GM21529 (cell line): ENCODE data around the gene HLCS.

Source experiments
- ATAC-seq: cut with Tn5 transposase; IDR thresholded peaks from one replicate; pipeline ENCODE4 v1.9.1; 2021; ENCODE audit not compliant: unreplicated experiment

The HLCS gene

DNA sequence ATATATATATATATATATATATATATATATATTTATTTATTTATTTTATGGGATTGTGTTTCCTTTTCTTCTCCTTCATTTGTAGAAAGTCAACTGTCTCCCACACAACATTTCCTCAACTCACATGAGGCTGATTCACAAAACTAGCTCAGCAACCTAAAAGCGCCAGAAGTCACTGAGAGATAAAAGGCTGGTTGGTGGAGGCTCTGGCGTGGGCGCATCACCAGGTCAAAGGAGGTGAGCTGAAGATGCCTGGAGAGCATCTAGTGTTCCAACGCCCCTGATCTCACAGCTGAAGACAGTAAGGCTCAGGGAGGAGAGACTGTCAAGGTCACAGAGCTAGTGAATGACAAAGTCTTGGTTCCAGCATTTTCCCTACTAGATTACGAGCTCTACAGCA is 78.0 kb downstream of the HLCS start:
- no peak for ATAC-seq

DNA sequence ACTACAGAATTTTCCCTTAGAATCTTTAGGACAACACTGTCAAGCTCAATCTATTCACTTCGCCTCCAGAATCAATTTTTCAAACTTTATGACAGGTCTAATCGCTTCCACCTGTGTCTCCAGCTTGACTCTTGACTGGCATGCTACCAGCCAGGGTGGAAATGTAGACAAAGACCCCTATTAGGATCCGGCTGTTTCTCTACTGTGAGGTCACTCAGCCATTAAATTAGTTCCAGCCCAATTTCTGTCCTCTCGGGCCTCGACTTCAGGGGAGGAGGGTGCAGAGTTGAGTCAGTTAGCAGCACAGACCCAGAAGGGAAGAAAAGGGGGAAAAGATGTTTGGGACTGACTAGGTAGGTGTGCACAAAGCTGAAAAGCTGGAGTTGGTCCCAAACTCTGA is 78.5 kb downstream of the HLCS start:
- ATAC-seq = no peak

DNA sequence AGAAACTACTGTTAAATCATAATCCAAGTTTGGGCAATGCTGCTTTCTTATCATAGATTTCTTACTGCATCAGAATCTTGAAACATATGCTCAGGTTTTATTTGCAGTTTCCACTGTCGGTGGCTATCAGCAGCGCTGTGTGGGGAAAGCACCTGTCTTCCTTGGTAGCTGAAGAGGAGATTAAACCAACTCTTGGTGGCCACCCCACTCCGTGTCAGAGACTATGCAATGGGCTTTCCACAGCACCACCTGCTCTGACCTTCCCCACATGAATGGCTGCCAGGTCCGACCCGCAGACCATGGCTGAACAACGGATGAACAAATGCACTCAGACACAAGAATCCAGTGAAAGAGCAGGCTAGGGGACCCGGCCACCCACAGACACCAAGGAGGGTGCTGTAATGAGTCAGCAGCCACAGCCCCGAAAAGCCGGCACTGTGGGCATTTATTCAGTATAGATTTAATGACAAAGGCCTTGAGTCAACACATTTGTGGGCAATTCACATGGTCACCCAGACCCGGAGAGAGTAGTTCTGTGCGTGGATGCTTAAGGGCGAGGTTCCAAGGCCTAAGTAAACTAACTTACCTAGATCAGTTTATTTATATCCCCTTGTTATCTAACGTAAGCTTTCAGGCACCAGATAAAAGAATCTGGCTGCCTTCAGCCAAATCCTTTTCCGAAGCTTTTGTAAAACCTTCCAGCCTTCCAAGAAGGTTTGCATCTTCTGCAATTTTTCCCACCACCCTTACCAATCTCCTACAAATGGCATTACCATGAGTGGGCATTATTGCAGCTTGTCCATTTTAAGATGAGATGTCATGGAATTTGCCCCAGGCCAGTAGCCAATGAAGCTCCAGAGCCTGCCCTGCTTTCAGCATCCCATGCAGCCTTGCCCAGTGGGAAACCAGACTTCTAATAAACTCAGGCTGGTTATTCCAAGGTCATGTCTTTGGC is 82.7 kb downstream of the HLCS start:
- no peak for ATAC-seq

DNA sequence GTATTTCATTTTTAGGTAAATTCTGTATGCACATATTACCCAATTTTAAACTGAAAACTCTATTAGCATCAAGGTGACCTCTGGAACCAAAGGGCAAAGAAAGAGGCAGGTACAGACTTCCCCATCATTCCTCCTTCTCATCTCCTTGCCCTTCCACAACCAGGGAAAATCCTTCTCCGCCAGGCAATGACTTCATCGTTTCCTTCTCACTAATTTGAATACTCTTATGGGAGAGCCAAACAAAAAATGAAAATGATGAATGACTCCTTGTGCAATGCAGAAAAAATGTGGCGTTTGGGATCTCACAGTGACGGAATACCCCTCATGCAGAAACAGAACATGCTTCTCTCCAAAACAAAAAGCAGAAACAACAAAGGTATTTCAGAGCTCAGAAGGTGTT is 83.7 kb downstream of the HLCS start:
- no peak for ATAC-seq

DNA sequence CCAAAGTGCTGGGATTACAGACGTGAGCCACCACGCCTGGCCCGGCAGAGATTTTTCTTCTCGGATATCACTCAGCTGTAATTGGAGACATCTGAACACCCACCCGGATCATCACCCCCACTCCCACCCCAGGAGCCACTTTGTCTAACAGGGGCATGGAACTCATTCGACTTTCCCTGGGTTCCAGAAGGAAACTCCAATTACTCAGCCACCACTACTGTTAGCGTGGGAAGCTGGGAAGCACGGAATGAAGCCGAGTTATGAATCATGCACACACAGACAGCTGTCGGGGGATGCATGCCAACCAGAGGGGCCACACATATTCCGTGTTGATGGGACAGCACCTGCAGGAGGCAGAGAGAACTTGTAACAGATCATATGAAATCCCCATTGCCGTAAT is 85.2 kb downstream of the HLCS start:
- no peak for ATAC-seq

DNA sequence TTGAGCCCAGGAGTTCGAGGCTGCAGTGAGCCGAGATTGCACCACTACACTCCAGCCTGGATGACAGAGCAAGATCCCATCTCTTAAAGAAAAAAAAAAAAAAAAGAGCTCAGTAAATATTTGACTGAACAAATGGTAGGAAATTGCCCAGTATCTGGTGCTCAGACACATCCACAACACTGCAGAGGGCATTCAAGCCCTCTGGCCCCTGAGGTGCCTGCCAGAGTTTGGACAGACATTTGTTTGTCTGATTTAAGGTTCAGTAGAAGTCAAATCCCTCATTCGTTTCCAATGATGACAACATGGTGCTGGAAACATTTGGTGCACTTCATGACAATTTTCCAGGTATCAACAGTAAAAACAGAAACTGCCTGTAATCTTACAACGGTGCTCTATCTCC is 86.6 kb downstream of the HLCS start:
- no peak for ATAC-seq

DNA sequence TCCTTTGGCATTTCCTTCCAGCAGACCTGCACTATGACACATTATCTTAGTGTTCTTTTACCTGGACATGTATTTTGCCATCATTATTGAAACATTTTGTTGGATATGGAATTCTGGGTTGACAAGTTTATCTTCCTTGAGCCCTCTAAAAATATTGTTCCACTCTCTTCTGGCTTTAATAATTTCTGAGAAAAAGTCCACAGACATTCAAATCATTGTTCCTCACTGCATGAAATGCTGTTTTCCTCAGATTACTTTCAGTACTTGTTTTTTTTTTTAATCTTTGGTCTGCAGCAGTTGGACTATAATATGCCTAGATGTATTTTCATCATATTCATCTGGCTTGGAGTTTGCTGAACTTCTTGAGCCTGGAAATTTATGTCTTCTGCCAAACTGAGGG is 88.7 kb downstream of the HLCS start:
- ATAC-seq = no peak

DNA sequence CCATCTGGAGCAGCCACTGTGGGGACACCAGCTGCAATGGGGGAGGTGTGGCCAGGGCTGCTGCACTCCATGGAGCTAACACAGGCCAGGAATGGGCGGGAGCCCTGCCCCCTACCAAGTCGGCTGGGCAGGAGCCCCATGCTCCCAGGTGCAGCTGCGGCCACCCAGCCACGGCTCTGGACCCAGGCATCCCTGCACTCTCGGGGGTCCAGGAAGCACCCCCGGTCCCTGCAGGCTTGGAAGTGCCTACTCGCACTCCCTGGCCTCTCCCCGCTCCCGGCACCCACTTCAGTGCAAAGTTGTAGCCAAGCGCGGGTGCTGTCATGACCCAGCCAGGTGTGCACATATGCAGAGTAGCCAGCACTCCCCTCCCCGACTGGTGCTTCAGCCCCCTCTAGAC is 91.8 kb downstream of the HLCS start:
- ATAC-seq = no peak

DNA sequence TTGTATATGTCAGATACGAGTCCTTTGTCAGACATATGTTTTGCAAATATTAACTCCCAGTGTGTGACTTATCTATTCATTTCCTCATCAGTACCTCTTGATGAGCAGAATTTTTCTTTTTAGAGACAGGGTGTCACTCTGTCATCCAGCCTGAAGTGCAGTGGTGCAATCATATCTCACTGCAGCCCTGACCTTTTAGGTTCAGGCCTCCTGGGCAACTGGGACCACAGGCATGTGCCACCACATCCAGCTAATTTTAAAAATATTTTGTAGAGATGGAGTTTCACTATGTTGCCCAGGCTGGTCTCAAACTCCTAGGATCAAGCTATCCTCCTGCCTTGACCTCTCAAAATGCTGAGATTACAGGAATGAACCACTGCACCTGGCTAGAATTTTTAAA is 93.0 kb downstream of the HLCS start:
- no peak for ATAC-seq

DNA sequence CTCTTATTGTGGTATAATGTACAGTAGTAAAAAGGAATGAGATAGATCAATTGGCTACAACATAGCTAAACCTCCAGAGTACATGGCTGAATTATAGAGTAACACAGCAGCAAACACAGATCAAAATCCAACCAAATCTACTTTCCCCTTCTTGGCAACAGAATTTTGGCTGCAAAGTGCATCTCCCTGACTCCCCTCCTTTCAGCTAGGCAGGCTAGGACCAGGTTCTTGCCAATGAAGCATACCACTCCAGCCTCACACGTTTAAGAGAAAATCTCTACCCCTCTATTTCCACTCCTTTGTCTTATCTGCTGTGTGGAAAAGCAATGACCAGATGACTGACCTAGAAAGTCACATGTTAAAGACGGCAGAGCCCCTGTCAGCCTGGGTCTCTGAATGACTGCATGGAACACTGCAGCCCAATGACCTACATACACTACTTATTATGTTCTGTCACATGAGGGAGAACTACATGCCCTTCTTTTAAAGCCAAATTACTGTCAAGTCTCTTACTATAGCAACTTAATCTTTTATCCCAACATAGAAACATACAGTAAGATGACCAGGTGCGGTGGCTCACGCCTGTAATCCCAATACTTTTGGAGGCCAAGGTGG is 99.1 kb downstream of the HLCS start:
- no peak for ATAC-seq

DNA sequence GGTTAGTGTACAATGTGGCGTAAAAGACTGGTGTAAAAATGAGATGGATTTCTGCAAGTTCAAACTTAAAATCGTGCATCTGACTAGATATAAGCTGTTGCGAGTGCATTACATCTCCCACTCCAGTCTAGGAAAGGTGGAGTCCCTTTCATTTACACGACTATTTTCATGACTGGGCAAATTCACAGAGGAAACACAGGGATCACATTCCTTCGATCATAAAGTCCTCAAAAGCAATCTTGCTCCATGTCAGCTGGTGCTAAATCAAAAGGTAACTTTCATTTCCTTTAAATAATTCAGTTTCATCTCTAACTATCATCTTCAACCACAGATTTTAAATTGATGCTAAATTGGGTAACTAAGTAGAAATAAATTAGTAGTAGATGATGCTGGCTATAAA is 100.0 kb downstream of the HLCS start:
- no peak for ATAC-seq

DNA sequence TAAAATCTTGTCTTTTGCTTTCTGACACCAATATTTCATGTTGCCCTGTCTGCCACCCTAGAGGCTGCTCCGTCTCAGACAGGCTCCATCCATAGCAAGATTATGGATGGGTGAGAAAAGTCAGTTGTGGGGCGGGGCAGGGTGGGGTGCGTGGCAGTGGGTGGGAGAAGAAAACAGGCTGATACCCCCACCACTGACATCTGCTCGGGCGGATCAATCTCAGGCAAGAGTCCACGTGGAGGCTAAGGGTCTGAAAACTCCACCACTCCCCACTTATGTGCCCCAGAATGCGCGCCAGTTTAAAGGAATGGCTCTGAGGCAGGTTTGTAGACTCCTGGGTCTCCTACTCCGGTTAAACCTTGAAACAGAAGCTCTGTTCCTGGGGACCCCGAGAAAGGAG is 101.5 kb downstream of the HLCS start:
- no peak for ATAC-seq

DNA sequence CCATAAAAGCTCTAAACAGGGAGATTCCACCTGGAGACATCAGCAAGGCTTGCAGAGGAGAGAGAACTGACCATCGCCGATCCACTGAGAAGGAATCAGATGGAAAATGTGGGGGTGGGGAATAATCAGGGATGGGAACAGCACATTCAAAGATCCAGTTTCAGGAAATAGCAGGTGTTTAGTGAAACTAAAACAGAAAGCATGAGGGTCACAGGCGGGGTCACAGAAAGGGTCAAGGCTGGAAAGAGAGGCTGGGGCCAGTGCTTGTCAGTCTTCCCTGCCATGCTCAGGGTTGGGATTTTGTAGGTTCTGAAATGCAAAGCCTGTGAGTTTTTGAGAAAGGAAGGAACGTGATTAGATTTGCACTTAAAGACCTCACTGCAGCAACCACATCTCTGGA is 103.2 kb downstream of the HLCS start:
- no peak for ATAC-seq

DNA sequence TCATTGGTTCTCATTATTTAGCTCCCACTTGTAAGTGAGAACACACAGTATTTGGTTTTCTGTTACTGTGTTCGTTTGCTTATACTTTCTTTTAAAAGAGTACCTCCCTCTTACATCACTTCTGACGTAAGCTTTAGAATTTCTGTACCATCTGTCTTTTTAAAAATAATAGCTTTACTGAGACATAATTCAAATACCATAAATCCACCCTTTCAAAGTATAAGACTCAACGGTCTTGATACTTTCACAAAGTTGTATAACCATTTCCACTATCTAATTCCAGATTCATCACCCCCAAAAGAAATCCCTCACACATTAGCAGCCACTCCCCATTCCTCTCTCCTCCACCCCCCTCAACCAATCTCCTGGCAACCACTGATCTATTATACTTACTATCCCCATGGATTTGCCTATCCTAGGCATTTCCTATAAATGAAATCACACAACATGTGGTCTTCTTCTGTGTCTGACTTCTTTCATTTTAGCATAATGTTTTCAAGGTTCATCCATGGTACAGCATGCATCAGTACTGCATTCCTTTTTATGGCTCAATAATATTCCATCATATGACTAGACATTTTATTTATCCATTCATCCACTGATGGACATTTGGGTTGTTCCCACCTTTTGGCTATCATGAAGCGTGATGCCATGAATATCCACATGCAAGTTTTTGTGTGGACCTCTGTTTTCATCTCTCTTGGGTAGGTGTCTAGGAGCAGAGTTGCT is 104.7 kb downstream of the HLCS start:
- ATAC-seq = no peak

DNA sequence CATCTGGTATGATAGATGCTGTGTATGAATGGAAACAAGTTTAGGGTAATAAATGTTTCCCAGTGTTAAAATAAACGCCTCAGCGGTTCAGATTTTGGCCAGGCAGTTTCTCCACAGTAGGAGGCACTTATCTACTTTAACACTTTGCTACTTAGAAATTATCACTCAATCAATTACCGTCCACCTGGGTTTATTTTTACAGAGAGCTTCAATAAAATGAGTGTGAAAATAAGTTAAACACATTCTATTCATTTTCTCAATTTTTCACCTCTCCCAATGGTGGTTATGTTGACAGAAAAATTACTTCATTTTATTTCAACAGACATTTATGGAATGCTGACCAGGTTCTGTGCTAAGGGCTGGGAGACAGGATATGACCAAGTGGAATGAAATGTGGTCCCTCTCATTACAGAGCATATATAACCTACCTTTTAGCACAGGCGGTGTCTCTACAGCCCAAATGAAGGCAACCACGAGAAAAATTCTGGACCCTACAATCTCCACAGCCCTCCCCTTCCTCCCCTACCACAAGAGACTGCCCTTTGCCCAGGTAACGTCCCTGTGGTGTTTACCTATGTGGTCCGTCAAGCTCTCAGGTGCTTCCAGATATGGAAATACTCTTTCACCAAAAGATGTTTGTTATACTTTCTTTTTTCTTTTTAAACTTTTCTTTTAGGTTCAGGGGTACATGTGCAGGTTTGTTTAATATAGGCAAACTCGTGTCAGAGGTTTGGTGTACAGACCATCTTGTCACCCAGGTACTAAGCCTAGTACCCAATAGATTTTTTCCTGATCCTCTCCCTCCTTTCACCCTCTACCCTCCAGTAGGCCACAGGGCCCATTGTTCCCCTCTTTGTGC is 105.5 kb downstream of the HLCS start:
- no peak for ATAC-seq

DNA sequence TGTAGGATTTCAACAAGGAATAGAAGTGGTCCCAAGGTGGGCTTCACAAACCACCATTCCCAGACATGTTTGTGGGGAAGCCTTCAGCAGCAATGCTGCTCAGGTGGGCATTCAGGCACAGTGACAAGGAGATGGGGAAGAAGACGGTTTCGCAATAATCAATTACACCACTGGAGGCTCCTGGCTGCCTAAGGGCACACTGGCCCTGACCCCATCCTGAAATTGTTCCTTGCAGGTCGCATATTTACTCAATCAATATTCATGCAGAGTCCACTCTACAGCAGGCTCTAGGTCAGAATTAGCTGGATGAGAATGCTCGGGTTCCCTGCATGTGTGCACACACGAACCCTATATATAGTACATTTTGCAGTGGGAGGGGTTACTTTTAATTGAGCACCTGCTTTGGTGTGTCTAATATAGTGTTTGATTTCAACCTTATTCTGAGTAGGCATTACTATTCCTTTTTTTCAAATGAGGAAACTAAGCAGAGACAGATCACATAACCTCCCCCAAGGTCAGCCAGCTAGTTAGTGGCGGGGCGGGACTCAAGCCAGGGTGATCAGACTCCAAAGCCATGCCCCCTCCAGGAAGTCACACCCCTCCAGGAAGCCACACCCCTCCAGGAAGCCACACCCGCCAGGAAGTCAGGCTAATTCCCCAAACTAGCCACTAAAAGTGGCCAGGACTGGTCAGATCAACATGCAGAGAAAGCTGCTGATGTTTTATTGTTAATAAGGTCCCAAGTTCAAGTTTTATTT is 106.5 kb downstream of the HLCS start:
- ATAC-seq = no peak

DNA sequence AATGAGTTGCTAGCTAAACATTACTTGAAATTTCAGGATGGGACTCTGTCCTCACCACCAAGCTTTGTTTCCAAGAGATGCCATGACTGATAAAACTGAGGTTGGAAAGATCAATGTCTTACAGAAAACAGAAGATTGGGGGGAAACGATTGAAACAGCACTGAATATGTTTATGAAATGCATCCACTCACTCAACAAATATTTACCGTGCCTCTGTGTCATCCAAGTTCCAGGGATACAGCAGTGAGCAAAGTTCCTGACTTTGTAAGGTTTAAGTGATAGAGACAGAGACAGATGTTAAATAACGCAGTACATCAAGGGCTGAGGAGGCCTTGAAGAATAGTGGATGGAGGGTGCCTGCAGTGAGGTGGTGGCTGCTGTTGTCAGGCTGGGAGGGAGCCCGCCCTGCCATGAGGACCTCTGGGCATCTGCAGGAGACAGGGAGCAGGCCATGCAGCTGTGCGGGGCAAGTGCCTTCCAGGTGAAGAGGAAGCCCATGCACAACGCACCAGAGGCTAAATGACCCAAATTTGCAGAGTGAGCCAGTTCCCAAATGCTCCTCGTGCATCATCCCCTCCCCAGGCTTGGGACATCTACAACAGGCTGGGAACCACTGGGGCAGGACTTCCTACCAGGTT is 108.0 kb downstream of the HLCS start:
- no peak for ATAC-seq

DNA sequence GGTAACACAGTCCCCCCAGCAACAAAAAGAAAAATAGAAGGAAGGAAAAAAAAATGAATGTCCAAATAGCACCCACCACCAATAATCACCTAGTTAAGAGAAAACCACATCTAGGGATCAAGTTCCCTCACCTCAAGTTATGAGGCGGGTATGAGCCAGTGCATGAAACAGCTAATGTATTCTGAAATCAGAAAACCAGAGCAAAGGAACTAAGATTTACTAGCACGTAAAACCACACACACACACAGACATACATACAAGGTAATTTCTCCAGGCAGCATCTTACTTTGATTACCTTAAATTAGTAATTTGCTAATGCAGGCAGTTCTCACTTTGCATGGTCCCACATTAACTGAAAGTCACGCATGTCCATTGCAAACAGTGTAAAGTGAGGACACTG is 109.8 kb downstream of the HLCS start:
- no peak for ATAC-seq

DNA sequence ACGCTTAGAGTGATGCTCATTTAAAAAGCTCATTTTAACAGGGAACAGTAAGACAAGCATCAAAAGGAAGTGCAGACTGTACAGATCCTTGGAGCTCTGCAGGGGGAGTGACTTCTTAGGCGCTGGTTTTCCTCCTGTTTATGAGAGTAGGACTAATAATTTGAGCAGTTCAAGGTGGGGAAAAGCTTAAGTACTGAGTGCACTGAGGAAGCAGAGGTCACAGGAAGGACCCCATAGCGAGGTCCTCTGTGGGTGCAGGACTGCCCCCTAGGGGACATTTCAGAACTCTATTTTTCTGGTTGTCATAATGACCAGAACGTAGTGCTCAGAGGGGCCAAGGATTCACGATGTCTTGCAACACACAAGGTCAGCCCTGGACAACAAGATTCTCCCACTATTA is 112.1 kb downstream of the HLCS start:
- no peak for ATAC-seq

DNA sequence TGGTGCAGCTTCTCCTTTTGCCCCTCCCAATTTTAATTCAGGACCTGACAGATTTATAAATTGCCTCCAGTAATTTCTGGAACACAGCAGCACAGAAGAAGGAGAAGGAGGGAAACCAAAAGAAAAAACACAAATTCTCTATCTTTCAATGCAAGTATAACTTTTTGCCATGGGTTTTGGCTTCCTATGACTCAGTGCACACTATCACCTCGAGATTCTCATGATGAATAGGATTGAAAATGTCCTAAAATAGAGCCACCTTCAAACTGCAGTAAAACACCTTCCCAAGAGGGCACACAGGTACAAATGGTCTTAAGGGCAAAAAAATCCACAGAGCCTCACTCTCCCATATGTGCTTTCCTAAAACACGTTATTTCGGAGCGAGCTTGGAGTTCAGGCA is 113.6 kb downstream of the HLCS start:
- no peak for ATAC-seq
